Lower leg skin (tissue), 4 donors: ENCODE data around the gene NMUR1. TPM values are rescaled to one million over a fixed set of nuclear protein-coding genes. Genes with fewer than 3 reads are reported as not detected.
"Not testable (repeated sequence)": the region's sequence is repeated elsewhere in the genome, so short reads cannot be mapped to it uniquely, and the experiment has no call there.

Experiments
- DNase-seq, 2 donors: peaks; one replicate each; pipeline ENCODE4 v3.0.0-alpha.2; 2019; ENCODE audit warnings: low spot score in 2 of 2
- H3K4me3 ChIP-seq: fragments of 200-600 bp; sonication (generic); 2 replicates; pipeline ENCODE4 v1.5.1; 2017; ENCODE audit warnings: mild to moderate bottlenecking, low read depth; ENCODE audit not compliant: poor library complexity, severe bottlenecking
- POLR2A ChIP-seq, 2 donors: fragments of 450-650 bp; IDR thresholded peaks; one replicate each; pipeline ENCODE4 v1.6.1; 2016 to 2017; ENCODE audit warnings: antibody characterized with exemption in 2 of 2, mild to moderate bottlenecking in 1 of 2, moderate library complexity in 1 of 2
- WGBS, 2 donors: methylation state at CpG; one replicate each; pipeline ENCODE4 v1.1.5; 2018; 5-methylcytosine and 5-hydroxymethylcytosine counted together
- intact Hi-C: fragments of 100-400 bp; cut with DNase I; formaldehyde crosslinking; loops from one replicate; pipeline ENCODE4 v1.15.0; 2023; ENCODE audit warnings: low total_unique reads
- total RNA-seq, 4 donors: library from RNA; depleted of rRNA; stranded (reverse); fragments of >200 nt; gene quantifications; one replicate each; pipeline ENCODE4 v1.1.0, GENCODE V29; 2016
- TF ChIP-seq, protein P1 (sequence below), 3 donors: fragments of 450-650 bp; IDR thresholded peaks; one replicate each; pipeline ENCODE4 v1.5.1; 2016; ENCODE audit warnings: antibody characterized with exemption in 3 of 3, mild to moderate bottlenecking in 3 of 3, moderate library complexity in 2 of 3

NMUR1 gene
- total RNA-seq, 4 donors from 2014 or later: 0.19 to 0.29 TPM; not detected in 2

GRCh38 chr2:231573698-231574421, 43.6 kb upstream of the NMUR1 start:
- WGBS, 2 donors: 85 to 94% methylated on average over 7 to 15 of the region's 15 CpGs
- H3K4me3 ChIP-seq: no peak overlapping the region
- TF ChIP-seq, protein P1, sequence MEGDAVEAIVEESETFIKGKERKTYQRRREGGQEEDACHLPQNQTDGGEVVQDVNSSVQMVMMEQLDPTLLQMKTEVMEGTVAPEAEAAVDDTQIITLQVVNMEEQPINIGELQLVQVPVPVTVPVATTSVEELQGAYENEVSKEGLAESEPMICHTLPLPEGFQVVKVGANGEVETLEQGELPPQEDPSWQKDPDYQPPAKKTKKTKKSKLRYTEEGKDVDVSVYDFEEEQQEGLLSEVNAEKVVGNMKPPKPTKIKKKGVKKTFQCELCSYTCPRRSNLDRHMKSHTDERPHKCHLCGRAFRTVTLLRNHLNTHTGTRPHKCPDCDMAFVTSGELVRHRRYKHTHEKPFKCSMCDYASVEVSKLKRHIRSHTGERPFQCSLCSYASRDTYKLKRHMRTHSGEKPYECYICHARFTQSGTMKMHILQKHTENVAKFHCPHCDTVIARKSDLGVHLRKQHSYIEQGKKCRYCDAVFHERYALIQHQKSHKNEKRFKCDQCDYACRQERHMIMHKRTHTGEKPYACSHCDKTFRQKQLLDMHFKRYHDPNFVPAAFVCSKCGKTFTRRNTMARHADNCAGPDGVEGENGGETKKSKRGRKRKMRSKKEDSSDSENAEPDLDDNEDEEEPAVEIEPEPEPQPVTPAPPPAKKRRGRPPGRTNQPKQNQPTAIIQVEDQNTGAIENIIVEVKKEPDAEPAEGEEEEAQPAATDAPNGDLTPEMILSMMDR (IDR thresholded peaks at IDR 0.05): no peak
- TF ChIP-seq POLR2A (IDR thresholded peaks at IDR 0.05): no peak
- no peak for DNase-seq
- intact Hi-C loops: no loop called here

DNA sequence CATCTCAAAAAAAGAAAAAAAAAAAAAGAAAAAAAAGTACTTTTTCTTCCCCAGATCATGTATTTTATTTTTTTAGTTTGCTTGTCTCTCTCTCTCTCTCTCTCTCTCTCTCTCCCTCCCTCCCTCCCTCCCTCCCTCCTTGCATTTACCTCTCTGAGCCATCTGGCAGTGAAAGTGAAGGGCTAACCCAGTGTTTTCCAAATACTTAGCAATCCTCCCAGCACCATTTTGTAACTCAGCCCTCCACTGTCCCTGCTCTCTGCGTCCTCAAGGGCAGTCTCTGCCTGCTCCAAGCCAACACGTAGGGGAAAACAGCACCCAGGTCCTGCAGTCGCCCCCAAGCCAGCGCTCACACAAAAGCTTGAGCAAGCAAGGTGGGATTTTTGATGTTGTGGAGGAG, 42.9 kb upstream of the NMUR1 start:
- DNase-seq: no peak
- 77 to 94% methylated on average over 4 of the region's 4 CpGs for WGBS, 2 donors

GRCh38 chr2:231571661-231572191, 41.5 kb upstream of the NMUR1 start:
- TF ChIP-seq, protein P1 (IDR thresholded peaks at IDR 0.05): no peak
- no peak for TF ChIP-seq POLR2A (IDR thresholded peaks at IDR 0.05)
- no peak for DNase-seq
- intact Hi-C loops: no loop called here
- WGBS, 2 donors: 36 to 56% methylated on average over 4 of the region's 4 CpGs
- no peak overlapping the region for H3K4me3 ChIP-seq

More for the DNA sequence above, 42.9 kb upstream of the NMUR1 start:
- no peak overlapping the region for H3K4me3 ChIP-seq
- TF ChIP-seq, protein P1 (IDR thresholded peaks at IDR 0.05): no peak
- no peak for TF ChIP-seq POLR2A (IDR thresholded peaks at IDR 0.05)
- intact Hi-C loops: no loop called here

DNA sequence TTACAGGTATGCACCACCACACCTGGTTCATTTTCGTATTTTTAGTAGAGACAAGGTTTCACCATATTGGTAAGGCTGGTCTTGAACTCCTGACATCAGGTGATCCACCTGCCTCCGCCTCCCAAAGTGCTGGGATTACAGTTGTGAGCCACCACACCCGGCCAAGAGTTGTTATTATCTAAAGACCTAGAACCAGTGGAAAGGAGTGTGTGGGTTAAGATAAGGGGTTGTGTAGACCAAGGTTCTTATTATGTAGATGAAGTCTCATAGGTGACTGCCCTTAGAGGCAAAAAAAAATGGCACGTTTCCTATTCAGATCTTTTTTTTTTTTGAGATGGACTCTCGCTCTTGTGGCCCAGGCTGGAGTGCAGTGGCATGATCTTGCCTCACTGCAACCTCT, 40.7 kb upstream of the NMUR1 start:
- intact Hi-C loops, H3K4me3 ChIP-seq, DNase-seq: not testable (repeated sequence)
- WGBS, 2 donors: 83 to 88% methylated on average over 5 of the region's 5 CpGs

DNA sequence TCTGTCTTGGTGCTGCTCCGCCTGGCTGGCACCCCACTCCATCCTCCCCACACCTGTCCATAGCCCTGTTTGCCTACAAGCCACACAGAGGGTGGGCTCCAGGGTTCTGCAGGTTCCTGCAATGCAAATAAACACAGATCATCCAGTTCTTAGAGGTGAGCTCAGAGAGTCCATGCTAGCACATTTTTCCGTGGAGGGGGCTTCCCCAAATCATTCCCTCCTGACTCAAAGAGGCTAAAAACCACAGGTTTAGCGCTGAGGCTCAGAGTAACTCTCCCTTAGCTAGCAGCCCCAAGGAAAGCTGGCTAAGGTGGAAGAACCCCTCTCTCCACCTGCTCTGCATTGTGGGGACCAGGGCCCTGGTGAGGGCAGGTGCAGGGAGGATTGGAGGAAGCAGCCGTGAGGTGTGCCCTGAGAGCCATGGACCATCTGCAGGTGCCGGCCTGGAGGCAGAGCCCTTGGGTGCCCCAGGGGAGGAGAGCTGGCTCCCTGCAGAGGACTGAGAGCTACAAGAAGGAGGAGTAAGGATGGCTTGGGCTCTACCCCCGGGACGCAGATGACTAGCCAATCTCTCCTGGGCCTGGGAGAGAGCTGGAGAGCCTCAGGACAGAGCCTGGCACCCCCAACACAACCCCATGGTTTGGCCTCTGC, 38.7 kb upstream of the NMUR1 start:
- DNase-seq: no peak
- no peak overlapping the region for H3K4me3 ChIP-seq
- WGBS, 2 donors: 84 to 85% methylated on average over 7 of the region's 7 CpGs
- TF ChIP-seq, protein P1 (IDR thresholded peaks at IDR 0.05): no peak
- no peak for TF ChIP-seq POLR2A (IDR thresholded peaks at IDR 0.05)
- intact Hi-C loops: no loop called here

DNA sequence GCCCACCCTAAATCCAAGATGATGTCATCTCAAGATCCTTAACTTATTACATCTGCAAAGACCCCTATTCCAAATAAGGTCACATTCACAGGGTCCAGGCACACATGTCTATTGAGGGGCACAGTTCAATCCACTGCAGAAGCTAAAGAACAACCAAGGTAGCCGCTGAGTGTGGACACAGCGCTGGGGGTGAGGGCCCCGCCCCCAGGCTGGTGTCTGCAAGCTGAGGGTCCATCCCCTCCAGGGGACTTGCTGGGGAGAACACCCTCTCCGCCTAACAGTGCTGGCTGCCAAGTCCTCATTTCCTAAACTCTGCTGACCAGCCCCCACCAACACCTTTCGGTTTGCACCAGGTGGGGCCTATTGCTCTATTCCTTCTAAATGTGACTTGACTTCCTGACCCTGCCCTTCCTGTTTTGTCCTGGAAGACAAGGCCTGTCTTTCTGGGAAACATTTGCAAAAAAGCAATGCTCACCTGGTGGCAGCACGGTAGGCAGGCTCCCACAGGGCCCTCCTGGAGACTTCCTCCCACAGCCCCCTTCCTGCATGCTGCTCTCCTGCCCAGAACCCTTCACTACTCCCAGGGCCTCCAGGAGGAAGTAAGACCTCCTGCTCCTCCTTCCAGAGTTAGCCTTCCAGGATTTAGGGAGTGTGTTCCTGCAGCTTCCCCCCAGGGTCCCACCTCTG, 38.0 kb upstream of the NMUR1 start:
- WGBS, 2 donors: 76 to 78% methylated on average over 6 of the region's 6 CpGs
- intact Hi-C loops: no loop called here
- no peak overlapping the region for H3K4me3 ChIP-seq
- no peak for TF ChIP-seq POLR2A (IDR thresholded peaks at IDR 0.05)
- TF ChIP-seq, protein P1 (IDR thresholded peaks at IDR 0.05): no peak
- no peak for DNase-seq
